VCaP (cell line): ENCODE measurements around the gene ATP2A3.

Experiments
- H3K27ac ChIP-seq: fragments of 450-650 bp; 2 replicates; pipeline ENCODE4 v1.5.1; 2017
- TF ChIP-seq, protein P1 (sequence below): fragments of 450-650 bp; conservative IDR thresholded peaks from 2 replicates; pipeline ENCODE4 v1.5.1; 2017; ENCODE audit warnings: mild to moderate bottlenecking, moderate library complexity

ATP2A3 gene

DNA sequence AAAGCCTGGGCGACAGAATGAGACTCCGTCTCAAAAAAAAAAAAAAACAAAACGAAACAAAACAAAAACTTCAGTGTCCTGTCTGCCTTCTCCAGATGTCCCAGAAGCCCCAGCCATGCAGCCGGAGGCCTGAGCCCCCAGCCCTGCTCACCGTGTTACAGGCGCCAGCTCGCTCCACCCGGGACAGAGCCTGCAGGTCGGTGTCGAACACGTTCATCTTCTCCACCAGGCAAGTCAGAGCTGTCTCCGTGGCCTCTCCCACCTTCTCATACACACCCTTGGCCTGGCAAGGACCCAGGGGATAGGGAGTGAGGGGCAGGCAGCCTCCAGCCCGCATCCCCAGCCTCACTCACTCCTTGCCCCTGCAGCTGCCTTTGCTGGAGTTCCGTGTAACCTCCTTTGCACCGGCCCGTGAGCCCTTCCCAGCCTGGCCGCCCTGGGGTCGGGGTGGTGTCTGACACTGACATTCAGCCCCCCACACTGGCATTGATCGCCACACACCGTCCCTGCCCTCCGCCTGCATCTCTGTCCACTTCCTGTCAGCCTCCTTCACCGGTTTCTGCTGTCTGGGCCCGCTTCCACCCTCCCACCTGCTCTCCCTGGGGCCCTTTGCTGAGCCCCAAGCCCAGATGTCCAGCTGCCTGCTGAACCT, 20.9 kb downstream of the ATP2A3 start:
- H3K27ac ChIP-seq: no peak overlapping the region
- TF ChIP-seq, protein P1, sequence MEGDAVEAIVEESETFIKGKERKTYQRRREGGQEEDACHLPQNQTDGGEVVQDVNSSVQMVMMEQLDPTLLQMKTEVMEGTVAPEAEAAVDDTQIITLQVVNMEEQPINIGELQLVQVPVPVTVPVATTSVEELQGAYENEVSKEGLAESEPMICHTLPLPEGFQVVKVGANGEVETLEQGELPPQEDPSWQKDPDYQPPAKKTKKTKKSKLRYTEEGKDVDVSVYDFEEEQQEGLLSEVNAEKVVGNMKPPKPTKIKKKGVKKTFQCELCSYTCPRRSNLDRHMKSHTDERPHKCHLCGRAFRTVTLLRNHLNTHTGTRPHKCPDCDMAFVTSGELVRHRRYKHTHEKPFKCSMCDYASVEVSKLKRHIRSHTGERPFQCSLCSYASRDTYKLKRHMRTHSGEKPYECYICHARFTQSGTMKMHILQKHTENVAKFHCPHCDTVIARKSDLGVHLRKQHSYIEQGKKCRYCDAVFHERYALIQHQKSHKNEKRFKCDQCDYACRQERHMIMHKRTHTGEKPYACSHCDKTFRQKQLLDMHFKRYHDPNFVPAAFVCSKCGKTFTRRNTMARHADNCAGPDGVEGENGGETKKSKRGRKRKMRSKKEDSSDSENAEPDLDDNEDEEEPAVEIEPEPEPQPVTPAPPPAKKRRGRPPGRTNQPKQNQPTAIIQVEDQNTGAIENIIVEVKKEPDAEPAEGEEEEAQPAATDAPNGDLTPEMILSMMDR: no peak

DNA sequence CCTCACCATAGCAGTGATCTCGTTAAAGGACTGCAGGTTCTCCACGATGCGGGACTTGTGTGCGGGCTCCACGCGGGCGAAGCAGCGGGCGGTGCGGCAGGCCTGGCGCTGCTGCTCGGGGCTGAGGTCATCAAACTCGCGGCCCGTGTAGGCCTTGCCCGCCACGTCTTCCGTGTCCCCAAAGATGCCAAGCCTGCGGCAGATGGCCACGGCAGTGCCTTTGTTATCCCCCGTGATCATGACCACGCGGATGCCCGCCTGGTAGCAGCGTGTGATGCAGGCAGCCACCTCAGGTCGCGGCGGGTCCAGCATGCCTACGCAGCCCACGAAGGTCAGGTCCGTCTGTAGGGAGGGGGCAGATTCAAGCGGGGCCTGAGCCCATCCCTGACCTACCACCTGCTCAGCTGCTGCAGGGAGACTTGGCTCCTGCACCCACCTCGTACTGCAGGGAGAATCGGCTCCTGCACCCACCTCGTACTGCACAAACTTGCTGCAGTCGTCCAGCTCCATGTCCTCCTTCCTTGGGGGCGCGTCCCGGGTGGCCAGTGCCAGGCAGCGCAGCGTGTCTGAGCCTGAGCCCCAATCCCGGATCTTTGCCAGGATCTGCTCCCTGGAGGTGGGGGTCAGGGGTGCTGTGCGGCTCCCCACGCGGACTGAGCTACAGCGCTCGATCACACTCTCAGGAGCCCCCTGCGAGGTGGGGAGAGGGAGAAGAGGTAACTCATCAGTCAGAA, 23.1 kb downstream of the ATP2A3 start:
- H3K27ac ChIP-seq: no peak overlapping the region
- TF ChIP-seq, protein P1: no peak

DNA sequence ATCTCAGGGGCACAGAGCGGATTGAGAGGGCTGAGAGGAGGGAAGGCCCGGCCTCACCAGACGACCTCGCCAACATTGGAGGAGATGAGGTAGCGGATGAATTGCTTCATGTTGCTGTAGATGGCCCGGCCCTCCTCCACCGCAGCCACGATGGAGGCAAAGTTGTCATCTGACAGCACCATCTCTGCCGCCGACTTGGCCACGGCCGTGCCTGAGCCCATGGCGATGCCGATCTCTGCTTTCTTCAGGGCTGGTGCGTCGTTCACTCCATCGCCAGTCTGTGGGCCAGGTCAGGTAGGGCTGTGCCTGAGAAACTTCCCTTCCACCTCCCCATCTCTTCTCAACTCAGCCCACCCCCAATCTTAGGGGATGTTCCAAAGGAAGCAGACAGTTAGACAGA, 26.9 kb downstream of the ATP2A3 start:
- H3K27ac ChIP-seq: no peak overlapping the region
- TF ChIP-seq, protein P1: no peak

DNA sequence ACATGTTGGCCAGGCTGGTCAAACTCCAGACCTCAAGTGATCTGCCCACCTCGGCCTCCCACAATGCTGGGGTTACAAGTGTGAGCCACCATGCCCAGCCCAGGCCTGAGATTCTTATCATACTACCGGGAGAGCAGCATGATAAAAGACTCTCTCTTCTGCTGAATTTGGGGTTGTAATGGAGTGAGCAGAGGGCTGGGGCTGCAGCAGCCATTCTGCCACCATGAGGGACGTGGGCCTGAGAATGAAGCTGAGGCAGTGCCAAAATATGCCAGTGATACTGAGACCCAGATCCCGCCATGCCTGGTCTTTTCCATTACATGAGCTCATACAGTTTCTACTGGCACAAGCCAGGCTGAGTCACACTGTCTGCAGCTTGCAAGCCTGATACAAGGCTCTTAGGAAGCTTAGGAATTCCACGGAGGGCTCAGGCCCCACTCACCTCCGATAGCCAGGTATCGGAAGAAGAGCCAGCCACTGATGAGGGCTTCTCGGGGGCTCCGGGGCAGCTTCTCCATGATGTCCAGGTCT, 28.3 kb downstream of the ATP2A3 start:
- H3K27ac ChIP-seq: peak overlapping the region; percentile 37; the same call in 1 of the 2 replicates
- TF ChIP-seq, protein P1: no peak

DNA sequence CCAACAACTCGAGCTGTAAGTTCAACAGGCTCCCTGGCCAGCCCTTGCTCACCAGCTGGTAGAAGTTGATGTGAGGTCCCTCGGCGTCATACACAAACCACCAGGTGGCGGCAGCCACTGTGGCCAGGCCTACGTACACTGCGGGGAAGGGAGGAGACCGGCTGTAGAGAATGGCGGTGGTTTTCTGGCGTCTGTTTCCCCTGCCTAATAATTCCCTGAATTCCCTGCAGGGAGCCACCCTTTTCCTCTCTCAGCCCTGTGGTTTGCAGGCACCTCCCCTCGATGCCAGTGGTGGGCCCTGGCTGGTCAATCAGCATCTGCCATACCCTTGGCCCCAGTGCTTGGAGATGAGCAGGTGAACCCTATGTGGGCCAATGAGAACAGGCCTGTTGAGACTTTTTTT, 29.1 kb downstream of the ATP2A3 start:
- peak overlapping the region; percentile 37; the same call in 1 of the 2 replicates for H3K27ac ChIP-seq
- TF ChIP-seq, protein P1: peak; percentile 95

DNA sequence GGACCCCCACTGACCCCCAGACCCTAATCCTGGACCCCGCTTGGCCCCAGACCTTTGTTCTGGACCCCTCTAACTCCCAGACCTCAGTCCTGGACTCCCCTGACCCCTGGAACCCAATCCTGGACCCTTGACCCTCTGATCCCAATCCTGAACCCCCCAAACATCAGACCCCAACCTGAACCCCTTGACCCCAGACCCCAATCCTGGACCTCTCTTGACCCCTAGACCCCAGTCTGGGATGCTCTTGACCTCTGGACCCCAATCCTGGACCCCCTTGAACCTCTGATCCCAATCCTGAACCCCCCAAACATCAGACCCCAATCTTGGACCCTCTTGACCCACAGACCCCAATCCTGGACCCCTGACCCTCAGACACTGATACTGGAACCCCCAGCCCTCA, 34.5 kb downstream of the ATP2A3 start:
- H3K27ac ChIP-seq: no peak overlapping the region
- TF ChIP-seq, protein P1: no peak

DNA sequence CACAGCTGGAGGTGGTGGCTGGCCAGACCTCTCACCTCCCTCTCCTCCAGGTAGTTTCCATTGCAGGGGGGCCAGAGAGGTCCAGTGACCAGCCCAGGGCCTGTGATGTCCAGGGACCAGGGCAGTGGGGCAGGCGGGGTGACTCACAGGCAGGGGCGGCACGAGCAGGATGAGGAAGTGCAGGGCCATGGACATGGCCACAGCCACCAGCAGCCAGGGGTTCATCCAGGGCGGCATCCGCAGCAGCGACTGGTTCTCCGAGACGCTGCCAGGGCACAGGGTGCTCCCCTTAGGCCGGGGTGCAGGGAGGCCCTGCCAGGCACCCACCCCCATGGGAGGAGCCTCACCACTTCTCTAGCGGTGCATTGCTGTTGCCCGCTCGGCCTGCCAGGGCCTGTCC, 35.1 kb downstream of the ATP2A3 start:
- TF ChIP-seq, protein P1: no peak

More for the DNA sequence above, 35.1 kb downstream of the ATP2A3 start:
- H3K27ac ChIP-seq: no peak overlapping the region
